MCF 10A (cell line): ENCODE data around the gene ZNF792. TPM values are rescaled to one million over a fixed set of nuclear protein-coding genes. Genes with fewer than 3 reads are reported as not detected.
"Not testable (repeated sequence)": the region's sequence is repeated elsewhere in the genome, so short reads cannot be mapped to it uniquely, and the experiment has no call there.

Experiments
- BruUV-seq: library from RNA; stranded (reverse); fragments of 400-500 nt; replicated peaks from 2 replicates; lab custom pipeline; 2021; lab: Mats Ljungman, UMichigan
- CTCF ChIA-PET: fragments of 300-600 bp; sonication (Branson Sonifier 250); formaldehyde crosslinking; extraction: SDS; loops from one replicate; lab custom pipeline; 2021; ENCODE audit warnings: antibody characterized with exemption, inconsistent platforms; lab: Yijun Ruan, JAX
- POLR2A ChIA-PET: fragments of 300-600, 350-650 bp; sonication (Branson Sonifier 250); formaldehyde crosslinking; extraction: SDS; loops from one replicate; lab custom pipeline; 2020; ENCODE audit warnings: antibody characterized with exemption, inconsistent platforms; lab: Yijun Ruan, JAX
- DNase-seq: peaks from one replicate; pipeline ENCODE4 v3.0.0-alpha.2; 2018; ENCODE audit not compliant: unreplicated experiment
- H3K27ac Mint-ChIP-seq: one replicate; pipeline ENCODE4 v1.8.0; 2022; ENCODE audit warnings: mild to moderate bottlenecking, low read depth, mixed read lengths; ENCODE audit not compliant: unreplicated experiment
- H3K27me3 Mint-ChIP-seq: one replicate; pipeline ENCODE4 v1.8.0; 2022; ENCODE audit warnings: mixed read lengths; ENCODE audit not compliant: insufficient read depth, unreplicated experiment
- H3K36me3 Mint-ChIP-seq: one replicate; pipeline ENCODE4 v1.8.0; 2022; ENCODE audit warnings: mild to moderate bottlenecking, moderate library complexity, mixed read lengths; ENCODE audit not compliant: insufficient read depth, unreplicated experiment
- H3K4me1 Mint-ChIP-seq: one replicate; pipeline ENCODE4 v1.8.0; 2022; ENCODE audit warnings: mixed read lengths; ENCODE audit not compliant: insufficient read depth, unreplicated experiment
- H3K4me3 Mint-ChIP-seq: one replicate; pipeline ENCODE4 v1.8.0; 2022; ENCODE audit warnings: mild to moderate bottlenecking, moderate library complexity, mixed read lengths; ENCODE audit not compliant: unreplicated experiment
- H3K9me3 Mint-ChIP-seq: one replicate; pipeline ENCODE4 v1.8.0; 2022; ENCODE audit warnings: mixed read lengths; ENCODE audit not compliant: unreplicated experiment
- intact Hi-C: fragments of 100-400 bp; cut with micrococcal nuclease; formaldehyde crosslinking; loops from 2 replicates; pipeline ENCODE4 v1.14.1; 2022
- total RNA-seq: library from RNA; stranded (reverse); gene quantifications from 2 replicates; pipeline ENCODE4 v1.2.3, GENCODE V29; 2022
- TF ChIP-seq, protein P1 (sequence below): fragments of 200-600 bp; IDR thresholded peaks from one replicate; pipeline ENCODE4 v1.8.0; 2022; ENCODE audit warnings: antibody characterized with exemption, mild to moderate bottlenecking; ENCODE audit not compliant: unreplicated experiment

Gene ZNF792
- total RNA-seq, 1 experiment from 2014 or later, result 0.40 TPM

GRCh38 chr19:35000338-35000646, 36.3 kb upstream of the ZNF792 start:
- H3K36me3 Mint-ChIP-seq, result peaks cover 8% of the 10 kb centered on the region
- ChIA-PET POLR2A (interaction anchor here (0.5 to 1.8 kb wide), 4 partner anchors 11 to 1546 kb away, joined by 3 to 9 read pairs (median 6); partner anchors contain the start of genes ZNF30 and ZNF792), CTCF (interaction anchor here (0.6 to 2.7 kb wide), 5 partner anchors 13 to 244 kb away, joined by 3 to 16 read pairs (median 5); no protein-coding TSS in a partner anchor)
- intact Hi-C loops, result no loop called here
- peak overlapping the region; percentile 84 for H3K4me3 Mint-ChIP-seq
- DNase-seq, result no peak
- peak overlapping the region; percentile 86 for H3K27ac Mint-ChIP-seq
- H3K27me3 Mint-ChIP-seq, result no peaks in the 10 kb centered on the region
- BruUV-seq, result no TSS peak
- TF ChIP-seq, protein P1, sequence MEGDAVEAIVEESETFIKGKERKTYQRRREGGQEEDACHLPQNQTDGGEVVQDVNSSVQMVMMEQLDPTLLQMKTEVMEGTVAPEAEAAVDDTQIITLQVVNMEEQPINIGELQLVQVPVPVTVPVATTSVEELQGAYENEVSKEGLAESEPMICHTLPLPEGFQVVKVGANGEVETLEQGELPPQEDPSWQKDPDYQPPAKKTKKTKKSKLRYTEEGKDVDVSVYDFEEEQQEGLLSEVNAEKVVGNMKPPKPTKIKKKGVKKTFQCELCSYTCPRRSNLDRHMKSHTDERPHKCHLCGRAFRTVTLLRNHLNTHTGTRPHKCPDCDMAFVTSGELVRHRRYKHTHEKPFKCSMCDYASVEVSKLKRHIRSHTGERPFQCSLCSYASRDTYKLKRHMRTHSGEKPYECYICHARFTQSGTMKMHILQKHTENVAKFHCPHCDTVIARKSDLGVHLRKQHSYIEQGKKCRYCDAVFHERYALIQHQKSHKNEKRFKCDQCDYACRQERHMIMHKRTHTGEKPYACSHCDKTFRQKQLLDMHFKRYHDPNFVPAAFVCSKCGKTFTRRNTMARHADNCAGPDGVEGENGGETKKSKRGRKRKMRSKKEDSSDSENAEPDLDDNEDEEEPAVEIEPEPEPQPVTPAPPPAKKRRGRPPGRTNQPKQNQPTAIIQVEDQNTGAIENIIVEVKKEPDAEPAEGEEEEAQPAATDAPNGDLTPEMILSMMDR, result no peak
- H3K9me3 Mint-ChIP-seq, result no peaks in the 10 kb centered on the region
- peaks cover 29% of the 10 kb centered on the region for H3K4me1 Mint-ChIP-seq

DNA sequence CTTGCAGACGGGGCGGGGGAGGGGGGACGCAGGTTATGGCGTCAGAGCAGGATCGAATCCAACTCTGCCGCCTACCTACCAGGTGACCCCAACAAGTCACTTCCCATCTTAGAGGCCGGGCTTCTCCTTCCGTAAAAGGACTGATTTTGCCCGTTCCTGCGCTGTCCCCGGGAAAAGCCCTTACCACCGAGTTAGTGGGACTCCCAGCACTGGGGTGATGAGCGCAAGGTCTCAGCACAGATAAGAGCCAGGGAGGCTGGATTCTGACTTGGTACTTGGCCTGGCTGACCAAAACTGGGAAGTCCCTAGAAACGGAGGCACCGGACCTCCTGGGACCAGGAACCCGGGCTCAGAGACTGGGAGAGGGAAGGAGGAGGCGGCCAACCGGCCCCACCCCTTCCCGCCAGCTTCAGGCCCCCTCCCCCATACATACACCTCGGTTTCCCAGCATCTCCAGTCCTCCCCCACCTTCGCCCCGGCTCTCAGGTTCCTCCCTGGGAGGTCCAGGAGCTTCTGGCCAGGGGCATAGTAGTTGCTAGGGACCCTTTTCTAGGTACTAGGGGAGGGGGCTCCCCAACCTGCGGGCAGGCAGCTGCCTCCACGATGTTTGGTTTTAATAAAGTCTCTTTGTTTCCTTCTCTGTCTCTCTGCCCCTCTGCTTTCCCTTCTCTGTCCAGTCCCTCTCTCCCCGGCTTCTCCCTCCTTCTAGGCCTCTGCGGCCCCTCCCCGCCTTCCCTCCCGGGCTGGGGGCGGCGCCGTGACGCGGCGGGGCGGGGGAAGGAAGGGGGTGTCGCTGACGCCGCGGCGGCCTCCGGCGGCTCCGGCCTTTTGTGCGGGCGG, 35.7 kb upstream of the ZNF792 start, which contains the start of gene GRAMD1A:
TSS of gene GRAMD1A (plus strand) at position 826 of the 840 bp plus-strand sequence. CDS start 156 bp downstream, outside the sequence.
- ChIA-PET POLR2A (interaction anchor here (0.6 to 1.8 kb wide), 4 partner anchors 11 to 73 kb away, joined by 4 to 9 read pairs (median 6); partner anchors contain the start of genes ZNF30 and ZNF792), CTCF (interaction anchor here (0.7 to 2.7 kb wide), 3 partner anchors 17 to 46 kb away, joined by 3 to 16 read pairs (median 5); no protein-coding TSS in a partner anchor)
- TSS peak; percentile 91 for BruUV-seq
- intact Hi-C loops, result no loop called here
- H3K27ac Mint-ChIP-seq, result peak within 1 kb of the TSS; percentile 86
- H3K9me3 Mint-ChIP-seq, result no peaks in the 10 kb centered on the region
- peaks cover 6% of the 10 kb centered on the region for H3K36me3 Mint-ChIP-seq
- peaks cover 29% of the 10 kb centered on the region for H3K4me1 Mint-ChIP-seq
- peak; percentile 93 for DNase-seq
- TF ChIP-seq, protein P1, result no peak
- peak within 1 kb of the TSS; percentile 84 for H3K4me3 Mint-ChIP-seq
- H3K27me3 Mint-ChIP-seq, result no peaks in the 10 kb centered on the region

DNA sequence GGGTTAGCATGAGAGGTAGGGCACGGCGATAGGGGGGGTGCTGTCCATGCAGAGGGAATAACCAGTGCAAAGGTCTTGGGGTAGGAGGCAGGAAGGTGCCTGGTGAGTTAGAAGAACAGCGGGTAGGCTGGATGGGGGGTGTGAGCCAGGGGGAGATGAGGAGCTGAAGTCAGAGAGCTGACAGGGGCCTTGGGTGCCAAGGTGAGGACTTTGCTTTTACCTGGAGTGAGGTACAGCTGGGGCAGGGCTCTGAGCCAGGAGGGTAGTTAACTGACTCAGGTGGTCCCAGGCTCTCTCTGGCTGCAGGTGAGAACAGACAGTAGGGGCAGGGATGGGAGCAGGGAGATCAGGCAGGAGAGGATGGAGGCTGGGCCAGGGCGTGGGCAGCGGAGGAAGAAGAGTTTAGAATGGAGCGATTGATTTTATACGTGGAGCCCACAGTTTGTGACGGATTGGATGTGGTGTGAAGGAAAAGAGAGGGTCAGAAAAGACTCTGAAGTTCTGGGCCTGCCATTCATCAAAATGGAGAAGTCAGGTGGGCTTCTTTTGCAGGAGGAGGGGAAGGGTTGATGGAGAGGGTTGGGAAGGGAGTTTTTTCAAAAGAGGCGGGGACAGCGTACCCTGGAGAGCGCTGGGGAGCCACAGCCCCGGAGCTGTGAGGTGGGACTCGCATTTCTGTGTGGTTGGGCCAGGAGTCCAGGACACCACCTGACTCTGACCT, 34.9 kb upstream of the ZNF792 start:
- Mint-ChIP-seq H3K4me3 (peak overlapping the region; percentile 84), H3K4me1 (peaks cover 29% of the 10 kb centered on the region), H3K27me3 (no peaks in the 10 kb centered on the region), H3K27ac (peak overlapping the region; percentile 86), H3K9me3 (no peaks in the 10 kb centered on the region), H3K36me3 (peaks cover 6% of the 10 kb centered on the region)
- TF ChIP-seq, protein P1, result no peak
- no peak for DNase-seq
- ChIA-PET POLR2A (interaction anchor here (0.7 to 1.8 kb wide), 3 partner anchors 31 to 72 kb away, joined by 3 to 7 read pairs (median 4); partner anchors contain the start of genes ZNF30 and ZNF792), CTCF (no interaction called here)
- BruUV-seq, result no TSS peak
- intact Hi-C loops, result no loop called here

DNA sequence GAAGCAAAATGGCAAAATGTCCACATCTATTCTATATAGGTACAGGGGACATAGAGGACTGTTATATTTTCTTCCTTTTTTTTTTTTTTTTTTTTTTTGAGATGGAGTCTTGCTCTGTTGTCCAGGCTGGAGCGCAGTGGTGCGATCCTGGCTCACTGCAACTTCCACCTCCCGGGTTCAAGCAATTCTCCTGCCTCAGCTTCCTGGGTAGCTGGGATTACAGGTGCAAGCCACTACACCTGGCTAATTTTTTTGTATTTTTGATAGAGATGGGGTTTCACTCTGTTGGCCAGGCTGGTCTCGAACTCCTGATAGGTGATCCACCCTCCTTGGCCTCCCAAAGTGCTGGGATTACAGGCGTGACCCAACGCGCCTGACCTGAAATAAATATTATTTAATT, 34.2 kb upstream of the ZNF792 start:
- BruUV-seq, H3K27ac Mint-ChIP-seq, H3K36me3 Mint-ChIP-seq, H3K9me3 Mint-ChIP-seq, intact Hi-C loops, H3K27me3 Mint-ChIP-seq, DNase-seq: not testable (repeated sequence)
- CTCF ChIA-PET, result interaction anchor here (1.1 to 1.2 kb wide), 2 partner anchors 25 to 66 kb away, joined by 3 read pairs; no protein-coding TSS in a partner anchor
- POLR2A ChIA-PET, result interaction anchor here (0.7 kb wide), 1 partner anchor 31 kb away, joined by 3 read pairs; no protein-coding TSS in a partner anchor
- Mint-ChIP-seq H3K4me3 (peak overlapping the region; percentile 84), H3K4me1 (peaks cover 29% of the 10 kb centered on the region)
